Chondrocyte (in vitro differentiated cells): ENCODE measurements around the gene CPSF7. TPM values are rescaled to one million over a fixed set of nuclear protein-coding genes. Genes with fewer than 3 reads are reported as not detected.

ENCODE experiments used
- DNase-seq: peaks from one replicate; pipeline ENCODE4 v3.0.0; 2021; ENCODE audit warnings: mixed read lengths, low spot score
- H3K27ac Mint-ChIP-seq: one replicate; pipeline ENCODE4 v1.8.0; 2021; ENCODE audit warnings: mild to moderate bottlenecking, moderate library complexity, mixed read lengths; ENCODE audit not compliant: unreplicated experiment
- H3K27me3 Mint-ChIP-seq: 2 replicates; pipeline ENCODE4 v1.8.0; 2021; ENCODE audit warnings: low read depth, mixed read lengths
- H3K36me3 Mint-ChIP-seq: 2 replicates; pipeline ENCODE4 v1.8.0; 2021; ENCODE audit warnings: low read depth, mixed read lengths
- H3K4me1 Mint-ChIP-seq: 2 replicates; pipeline ENCODE4 v1.8.0; 2021; ENCODE audit warnings: low read depth, mild to moderate bottlenecking, mixed read lengths
- H3K4me3 Mint-ChIP-seq: one replicate; pipeline ENCODE4 v1.8.0; 2021; ENCODE audit warnings: mild to moderate bottlenecking, moderate library complexity, mixed read lengths; ENCODE audit not compliant: unreplicated experiment
- H3K9me3 Mint-ChIP-seq: 2 replicates; pipeline ENCODE4 v1.8.0; 2021; ENCODE audit warnings: low read depth, mixed read lengths
- CTCF ChIP-seq: fragments of 200-600 bp; sonication (generic); IDR thresholded peaks from 2 replicates; pipeline ENCODE4 v1.5.0; 2021; ENCODE audit warnings: antibody characterized with exemption, mild to moderate bottlenecking, moderate library complexity
- total RNA-seq: library from RNA; stranded (reverse); gene quantifications from 3 replicates; pipeline ENCODE4 v1.2.1, GENCODE V29; 2021

The CPSF7 gene
- total RNA-seq, 1 donor from 2014 or later = 61.2 TPM

- H3K27me3 Mint-ChIP-seq = no peaks in the 10 kb centered on the region
- peaks cover 33% of the 10 kb centered on the region for H3K4me1 Mint-ChIP-seq
- no peak overlapping the region for H3K4me3 Mint-ChIP-seq
- no peaks in the 10 kb centered on the region for H3K9me3 Mint-ChIP-seq
- H3K36me3 Mint-ChIP-seq = peaks cover 2% of the 10 kb centered on the region
- DNase-seq = no peak
- H3K27ac Mint-ChIP-seq = peak overlapping the region; percentile 89
- TF ChIP-seq CTCF = no peak
These were observed 52.2 kb downstream of the CPSF7 start for GRCh38 chr11:61377461-61378160.

GRCh38 chr11:61375761-61376108 lies 54.0 kb downstream of the CPSF7 start:
- Mint-ChIP-seq H3K4me1 (peaks cover 33% of the 10 kb centered on the region), H3K4me3 (no peak overlapping the region), H3K36me3 (peaks cover 4% of the 10 kb centered on the region), H3K27ac (no peak overlapping the region), H3K27me3 (no peaks in the 10 kb centered on the region), H3K9me3 (no peaks in the 10 kb centered on the region)
- no peak for TF ChIP-seq CTCF
- no peak for DNase-seq

GRCh38 chr11:61372659-61373420 lies 56.9 kb downstream of the CPSF7 start:
- H3K9me3 Mint-ChIP-seq = no peaks in the 10 kb centered on the region
- no peak for DNase-seq
- H3K27me3 Mint-ChIP-seq = no peaks in the 10 kb centered on the region
- no peak for TF ChIP-seq CTCF
- no peak overlapping the region for H3K27ac Mint-ChIP-seq
- peaks cover 18% of the 10 kb centered on the region for H3K36me3 Mint-ChIP-seq
- peaks cover 13% of the 10 kb centered on the region for H3K4me1 Mint-ChIP-seq
- no peak overlapping the region for H3K4me3 Mint-ChIP-seq

GRCh38 chr11:61370349-61371005 lies 59.3 kb downstream of the CPSF7 start:
- Mint-ChIP-seq H3K4me1 (peaks cover 24% of the 10 kb centered on the region), H3K27me3 (no peaks in the 10 kb centered on the region), H3K4me3 (no peak overlapping the region), H3K9me3 (no peaks in the 10 kb centered on the region), H3K36me3 (peaks cover 22% of the 10 kb centered on the region), H3K27ac (no peak overlapping the region)
- DNase-seq = no peak
- TF ChIP-seq CTCF = no peak
